OCI-LY7 (cell line): Measurements from ENCODE around the gene C9. TPM values are rescaled to one million over a fixed set of nuclear protein-coding genes. Genes with fewer than 3 reads are reported as not detected.

ENCODE experiments used
- BruUV-seq: library from RNA; stranded (reverse); fragments of 400-500 nt; replicated peaks from 2 replicates; lab custom pipeline; 2021; lab: Mats Ljungman, UMichigan
- CTCF ChIA-PET: fragments of 300-600 bp; sonication (Branson Sonifier 250); formaldehyde crosslinking; loops from one replicate; lab custom pipeline; 2022; ENCODE audit warnings: antibody characterized with exemption; ENCODE audit not compliant: unreplicated experiment; lab: Charles Lee
- POLR2A ChIA-PET: fragments of 300-600 bp; sonication (Branson Sonifier 250); formaldehyde crosslinking; loops from one replicate; lab custom pipeline; 2022; ENCODE audit warnings: antibody characterized with exemption; lab: Charles Lee
- DNase-seq: peaks from one replicate; pipeline ENCODE4 v3.0.0-alpha.2; 2015; ENCODE audit warnings: low spot score
- H2AFZ ChIP-seq: fragments of 200-600 bp; sonication (generic), shearing (Covaris generic); 2 replicates; pipeline ENCODE4 v1.6.1; 2014; ENCODE audit warnings: mild to moderate bottlenecking, antibody characterized with exemption, low read length, moderate library complexity
- H3K27ac ChIP-seq: fragments of 200-600 bp; sonication (generic); 2 replicates; pipeline ENCODE4 v1.5.1; 2014; ENCODE audit warnings: mixed run types, low read depth, mild to moderate bottlenecking, moderate library complexity, low read length, inconsistent platforms; ENCODE audit not compliant: poor library complexity, severe bottlenecking
- H3K36me3 ChIP-seq: fragments of 200-600 bp; sonication (generic); 2 replicates; pipeline ENCODE4 v1.6.1; 2014; ENCODE audit warnings: mild to moderate bottlenecking, antibody characterized with exemption, low read length, moderate library complexity, mixed read lengths; ENCODE audit not compliant: insufficient read depth
- H3K4me1 ChIP-seq: fragments of 200-600 bp; sonication (generic); 2 replicates; pipeline ENCODE4 v1.5.1; 2014; ENCODE audit warnings: mild to moderate bottlenecking, low read length; ENCODE audit not compliant: insufficient read depth, poor library complexity, severe bottlenecking
- H3K4me2 ChIP-seq: fragments of 200-600 bp; sonication (generic); 2 replicates; pipeline ENCODE4 v1.6.1; 2014; ENCODE audit warnings: mild to moderate bottlenecking, low read length
- H3K4me3 ChIP-seq: fragments of 200-600 bp; sonication (generic); 2 replicates; pipeline ENCODE4 v1.5.1; 2014; ENCODE audit warnings: mild to moderate bottlenecking, low read depth, low read length; ENCODE audit not compliant: poor library complexity, severe bottlenecking
- H3K79me2 ChIP-seq: fragments of 200-600 bp; sonication (generic); 2 replicates; pipeline ENCODE4 v1.6.1; 2016; ENCODE audit warnings: low read depth, mild to moderate bottlenecking, low read length, moderate library complexity, mixed read lengths; ENCODE audit not compliant: insufficient read depth
- H3K9me2 ChIP-seq: fragments of 200-600 bp; sonication (generic); 2 replicates; pipeline ENCODE4 v1.6.1; 2016; ENCODE audit warnings: mild to moderate bottlenecking, low read length, mixed read lengths; ENCODE audit not compliant: insufficient read depth
- H3K9me3 ChIP-seq: fragments of 200-600 bp; sonication (generic); 2 replicates; pipeline ENCODE4 v1.6.1; 2014; ENCODE audit warnings: mild to moderate bottlenecking, mixed run types, low read length, mixed read lengths
- H4K20me1 ChIP-seq: fragments of 200-600 bp; sonication (generic); 2 replicates; pipeline ENCODE4 v1.6.1; 2014; ENCODE audit warnings: mild to moderate bottlenecking, antibody characterized with exemption, low read length, moderate library complexity, mixed read lengths; ENCODE audit not compliant: insufficient read depth
- CTCF ChIP-seq: fragments of 200-600 bp; sonication (generic); conservative IDR thresholded peaks from 2 replicates; pipeline ENCODE4 v1.5.1; 2014; ENCODE audit warnings: mild to moderate bottlenecking, antibody characterized with exemption, low read length, moderate library complexity, mixed read lengths
- EZH2phosphoT487 ChIP-seq: fragments of 200-600 bp; sonication (generic); IDR thresholded peaks from 2 replicates; pipeline ENCODE4 v1.6.1; 2018; ENCODE audit warnings: low read depth, borderline replicate concordance, mild to moderate bottlenecking, mixed run types, antibody characterized with exemption, low read length, moderate library complexity, mixed read lengths
- intact Hi-C: fragments of 100-400 bp; cut with micrococcal nuclease; formaldehyde crosslinking; loops from one replicate; pipeline ENCODE4 v1.10.0; 2022; ENCODE audit not compliant: unreplicated experiment
- total RNA-seq, 2 experiments: library from RNA; depleted of rRNA in 1 of 2; stranded (reverse); fragments of >200 nt in 1 of 2; shearing (Covaris generic) in 1 of 2; gene quantifications; 2 replicates each; pipeline ENCODE4 v1.2.3, GENCODE V29; 2014 to 2022

Gene C9
- total RNA-seq, 2 experiments from 2014 or later, result not detected

DNA sequence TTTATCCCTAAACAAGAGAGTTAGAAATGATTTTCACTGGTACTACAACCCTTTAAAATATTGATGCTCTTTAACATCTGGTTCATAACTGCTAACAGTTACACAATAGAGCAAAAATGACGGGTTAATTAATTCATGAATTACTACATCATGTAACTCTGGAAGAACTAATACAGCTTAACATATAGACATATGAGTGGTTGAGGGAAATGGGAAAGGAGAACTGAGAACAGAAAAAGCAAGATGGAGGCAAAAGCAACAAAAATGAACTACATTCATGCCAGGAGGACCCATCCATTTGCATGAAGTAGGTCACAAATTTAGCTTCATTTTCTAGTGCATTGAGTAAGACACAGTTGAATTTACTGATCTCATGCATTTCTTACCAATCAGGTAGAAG is 61.8 kb downstream of the C9 start:
- no peak overlapping the region for H3K27ac ChIP-seq
- H3K36me3 ChIP-seq, result no peaks in the 10 kb centered on the region
- DNase-seq, result no peak
- no TSS peak for BruUV-seq
- H3K4me2 ChIP-seq, result no peak overlapping the region
- no peaks in the 10 kb centered on the region for H3K79me2 ChIP-seq
- no peaks in the 10 kb centered on the region for H3K9me3 ChIP-seq
- intact Hi-C loops, result no loop called here
- ChIA-PET CTCF (no interaction called here), POLR2A (no interaction called here)
- no peaks in the 10 kb centered on the region for H4K20me1 ChIP-seq
- H3K4me1 ChIP-seq, result no peaks in the 10 kb centered on the region
- no peak overlapping the region for H2AFZ ChIP-seq
- H3K9me2 ChIP-seq, result no peaks in the 10 kb centered on the region
- TF ChIP-seq CTCF (no peak), EZH2phosphoT487 (no peak)
- H3K4me3 ChIP-seq, result no peak overlapping the region

DNA sequence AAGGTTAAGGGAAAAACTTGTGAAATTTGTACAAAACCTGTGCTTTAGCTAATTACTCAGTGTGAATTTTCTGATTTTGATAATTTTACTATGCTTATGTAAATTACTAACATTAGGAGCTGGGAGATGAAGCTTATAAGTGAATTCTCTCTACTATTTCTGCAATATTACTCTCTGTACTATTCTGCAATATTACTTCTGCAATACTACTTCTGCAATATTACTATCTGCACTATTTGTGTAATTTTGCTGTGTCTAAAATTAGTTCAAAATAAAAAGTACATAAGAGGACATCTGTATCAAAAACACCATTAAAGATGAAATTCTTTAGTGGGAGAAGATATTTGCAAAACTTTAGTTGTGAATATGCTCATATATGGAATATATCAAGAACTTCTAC is 62.9 kb downstream of the C9 start:
- no peak overlapping the region for H3K4me3 ChIP-seq
- H3K4me1 ChIP-seq, result no peaks in the 10 kb centered on the region
- no peak overlapping the region for H3K4me2 ChIP-seq
- H3K9me2 ChIP-seq, result no peaks in the 10 kb centered on the region
- no peaks in the 10 kb centered on the region for H3K9me3 ChIP-seq
- H4K20me1 ChIP-seq, result no peaks in the 10 kb centered on the region
- H3K27ac ChIP-seq, result no peak overlapping the region
- BruUV-seq, result no TSS peak
- POLR2A ChIA-PET, result interaction anchor here (0.6 to 0.7 kb wide), 2 partner anchors 26 to 109 kb away, joined by 3 read pairs; no protein-coding TSS in a partner anchor
- no peaks in the 10 kb centered on the region for H3K79me2 ChIP-seq
- CTCF ChIA-PET, result no interaction called here
- TF ChIP-seq CTCF, result no peak
- no peak for TF ChIP-seq EZH2phosphoT487
- no peaks in the 10 kb centered on the region for H3K36me3 ChIP-seq
- DNase-seq, result no peak
- intact Hi-C loops, result no loop called here
- H2AFZ ChIP-seq, result no peak overlapping the region

DNA sequence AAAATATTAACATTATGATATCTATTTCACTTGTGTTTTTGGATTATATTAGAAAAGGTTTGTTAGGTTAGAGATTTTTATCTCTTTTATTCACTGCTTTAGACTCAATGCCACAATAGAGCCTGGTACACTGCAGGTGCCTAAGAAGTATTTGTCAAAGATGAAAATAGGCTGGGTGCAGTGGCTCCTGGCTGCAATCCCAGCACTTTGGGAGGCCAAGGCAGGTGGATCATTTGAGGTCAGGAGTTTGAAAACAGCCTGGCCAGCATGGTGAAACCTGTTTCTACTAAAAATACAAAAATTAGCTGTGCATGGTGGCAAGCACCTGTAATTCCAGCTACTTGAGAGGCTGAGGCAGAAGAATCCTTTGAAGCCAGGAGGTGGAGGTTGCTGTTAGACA is 64.3 kb downstream of the C9 start:
- DNase-seq, result no peak
- Histone ChIP-seq H3K4me2 (no peak overlapping the region), H2AFZ (no peak overlapping the region), H3K4me3 (no peak overlapping the region), H3K9me3 (no peaks in the 10 kb centered on the region), H4K20me1 (no peaks in the 10 kb centered on the region), H3K79me2 (no peaks in the 10 kb centered on the region), H3K36me3 (no peaks in the 10 kb centered on the region), H3K9me2 (no peaks in the 10 kb centered on the region), H3K4me1 (no peaks in the 10 kb centered on the region), H3K27ac (no peak overlapping the region)
- intact Hi-C loops, result no loop called here
- TF ChIP-seq EZH2phosphoT487 (no peak), CTCF (no peak)
- CTCF ChIA-PET, result no interaction called here
- no TSS peak for BruUV-seq
- POLR2A ChIA-PET, result no interaction called here
